ENCODE data around the gene EDIL3.

EDIL3 gene

DNA sequence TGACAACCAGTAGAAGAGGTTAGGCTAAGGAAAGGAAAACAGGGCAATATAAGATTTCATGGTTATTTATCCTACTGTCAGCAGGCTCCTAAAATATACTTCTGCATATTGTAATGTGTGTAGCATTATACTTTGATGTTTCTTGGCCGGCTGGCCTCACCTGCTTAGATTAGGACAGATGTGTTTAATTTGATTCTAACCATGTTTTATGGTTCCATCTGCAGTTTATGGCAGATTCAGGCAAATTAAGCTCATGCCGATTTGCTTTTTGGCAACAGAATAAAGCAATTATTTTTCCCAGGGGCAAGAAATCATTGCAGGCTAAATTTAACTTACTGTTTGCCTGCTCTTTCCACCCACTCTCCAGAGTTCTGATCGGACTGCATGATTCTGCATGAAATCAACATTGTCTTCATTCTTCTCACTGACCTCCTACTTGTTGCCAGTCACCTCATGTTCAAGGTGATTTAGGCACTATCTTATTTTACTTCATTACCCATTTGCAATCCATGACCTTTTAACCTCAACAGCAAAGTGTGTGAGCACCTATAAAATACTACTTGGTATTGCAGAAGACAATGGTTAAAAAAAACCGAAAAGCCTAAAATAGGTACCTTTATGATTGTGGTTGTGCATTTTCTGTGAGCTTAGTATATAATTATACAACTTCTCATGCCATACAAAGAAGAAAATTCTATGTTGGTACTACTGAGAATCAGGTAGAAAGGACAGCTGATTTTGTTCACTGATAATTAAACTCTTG is 125.2 kb downstream of the EDIL3 start:
- no peak for DNase-seq (ENCODE audit: low read depth)

DNA sequence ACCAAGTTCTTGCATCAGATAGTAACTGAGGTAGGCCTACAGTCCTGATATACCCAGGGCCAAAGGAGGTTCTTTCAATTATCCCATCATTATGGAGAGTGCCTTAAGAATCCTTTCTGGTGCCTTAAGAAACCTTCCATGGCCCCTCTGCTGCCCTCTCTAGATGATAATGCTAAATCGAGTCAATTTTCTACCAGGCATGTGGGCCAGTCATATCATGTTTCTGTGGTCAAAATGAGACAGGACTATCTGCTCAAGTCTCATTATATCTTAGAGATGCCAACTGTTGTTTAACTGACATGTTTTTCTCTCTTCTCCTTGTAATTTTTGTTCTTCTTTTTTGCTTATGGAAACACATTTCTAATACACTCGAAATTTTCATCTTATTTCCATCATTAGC is 127.6 kb downstream of the EDIL3 start:
- DNase-seq (ENCODE audit: low read depth) = no peak

DNA sequence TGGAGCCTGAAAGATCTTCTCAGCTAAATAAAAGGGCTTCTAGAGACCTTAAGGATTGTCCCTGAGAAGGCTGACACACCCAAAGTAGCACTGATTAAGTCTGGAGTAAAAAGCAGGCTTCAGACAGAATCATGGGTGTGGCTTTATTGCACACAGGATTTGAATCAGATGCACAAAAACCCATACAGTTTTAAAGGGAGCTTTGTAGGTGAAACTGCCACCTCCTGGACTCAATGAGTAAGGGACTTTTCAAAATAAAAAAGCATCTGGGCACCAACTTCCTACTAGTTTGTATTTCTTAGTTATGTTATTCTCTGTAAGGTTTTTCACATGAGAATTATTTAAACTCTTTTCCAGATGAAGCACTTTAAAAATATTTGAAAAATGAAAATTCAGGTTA is 129.4 kb downstream of the EDIL3 start:
- DNase-seq (ENCODE audit: low read depth) = no peak

DNA sequence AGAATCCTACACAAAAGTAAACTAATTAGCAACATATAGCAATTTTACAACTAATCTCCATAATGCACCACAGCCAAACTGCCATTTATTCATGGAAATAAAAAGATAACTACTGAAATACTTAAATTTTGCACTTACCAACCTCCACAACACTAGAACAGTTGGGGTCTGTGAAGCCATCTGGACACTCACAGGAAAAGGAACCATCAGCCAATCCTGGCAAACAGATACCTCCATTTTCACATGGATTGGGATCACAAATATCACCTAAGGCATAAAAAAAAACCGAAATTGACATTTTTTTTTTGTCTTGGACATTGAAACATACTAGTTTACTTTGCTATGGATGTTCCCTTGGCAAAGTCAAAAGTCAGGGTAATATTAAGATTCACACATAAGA is 130.7 kb downstream of the EDIL3 start:
- no peak for DNase-seq (ENCODE audit: low read depth)

DNA sequence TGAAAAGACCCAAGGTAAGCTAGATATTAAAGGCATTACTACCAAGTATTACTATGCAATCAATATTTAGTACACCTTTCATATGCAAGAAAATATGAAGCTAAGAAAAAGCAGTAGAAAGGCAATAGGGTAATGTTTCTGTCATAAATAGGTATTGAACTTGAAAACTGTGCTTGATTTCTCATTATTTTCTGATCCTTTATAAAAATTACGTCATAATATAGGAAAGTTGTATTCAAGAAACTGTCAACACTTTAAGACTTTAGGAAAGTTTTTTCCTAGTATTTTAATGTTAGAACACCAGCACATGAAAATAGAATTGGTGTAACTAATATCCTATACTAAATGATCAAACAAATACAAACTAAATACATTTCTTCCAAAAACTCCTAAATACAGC is 133.2 kb downstream of the EDIL3 start:
- DNase-seq (ENCODE audit: low read depth) = no peak

GRCh38 chr5:84249918-84250630 is 134.6 kb downstream of the EDIL3 start:
- no peak for DNase-seq (ENCODE audit: low read depth)

- no peak for DNase-seq (ENCODE audit: low read depth)
These were observed 136.7 kb downstream of the EDIL3 start for GRCh38 chr5:84248013-84248412.

DNA sequence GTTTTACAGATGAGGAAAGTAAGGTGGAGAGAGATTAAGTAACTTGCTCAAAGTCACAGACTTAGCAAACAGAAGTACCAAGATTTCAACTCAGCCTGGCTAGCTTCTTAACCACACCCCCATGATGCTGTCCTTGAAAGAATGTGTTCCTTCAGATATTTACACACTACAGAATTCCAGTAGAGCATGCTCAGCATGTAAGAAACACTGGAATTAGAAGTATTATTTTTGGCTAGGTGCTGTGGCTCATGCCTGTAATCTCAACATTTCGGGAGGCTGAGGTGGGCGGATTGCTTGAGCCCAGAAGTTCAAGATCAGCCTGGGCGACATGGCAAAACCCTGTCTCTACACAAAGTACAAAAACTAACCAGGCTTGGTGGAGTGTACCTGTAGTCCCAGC is 142.4 kb downstream of the EDIL3 start:
- no peak for DNase-seq (ENCODE audit: low read depth)

DNA sequence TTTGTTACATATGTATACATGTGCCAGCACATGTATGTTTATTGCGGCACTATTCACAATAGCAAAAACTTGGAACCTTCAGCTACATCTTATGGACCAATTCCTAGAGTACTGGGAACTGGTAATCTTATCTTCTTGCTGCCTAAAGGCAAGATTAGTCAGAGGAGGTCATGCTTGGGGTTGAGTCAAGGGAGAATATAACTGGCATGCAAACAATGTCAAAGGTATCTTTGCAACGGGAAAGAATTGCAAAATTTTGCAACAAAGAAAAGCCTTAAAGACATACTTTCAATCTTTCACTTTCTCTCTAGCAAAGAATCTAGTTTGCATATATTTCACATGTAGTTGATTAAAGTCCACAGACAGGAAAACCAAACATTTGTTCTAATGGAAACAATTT is 145.2 kb downstream of the EDIL3 start:
- no peak for DNase-seq (ENCODE audit: low read depth)

GRCh38 chr5:84237126-84237525 is 147.6 kb downstream of the EDIL3 start:
- no peak for DNase-seq (ENCODE audit: low read depth)

GRCh38 chr5:84231433-84231832 is 153.2 kb downstream of the EDIL3 start:
- no peak for DNase-seq (ENCODE audit: low read depth)

- DNase-seq (ENCODE audit: low read depth) = no peak
These were observed 155.6 kb downstream of the EDIL3 start for GRCh38 chr5:84229045-84229444.

GRCh38 chr5:84228266-84228665 is 156.4 kb downstream of the EDIL3 start:
- no peak for DNase-seq (ENCODE audit: low read depth)

DNA sequence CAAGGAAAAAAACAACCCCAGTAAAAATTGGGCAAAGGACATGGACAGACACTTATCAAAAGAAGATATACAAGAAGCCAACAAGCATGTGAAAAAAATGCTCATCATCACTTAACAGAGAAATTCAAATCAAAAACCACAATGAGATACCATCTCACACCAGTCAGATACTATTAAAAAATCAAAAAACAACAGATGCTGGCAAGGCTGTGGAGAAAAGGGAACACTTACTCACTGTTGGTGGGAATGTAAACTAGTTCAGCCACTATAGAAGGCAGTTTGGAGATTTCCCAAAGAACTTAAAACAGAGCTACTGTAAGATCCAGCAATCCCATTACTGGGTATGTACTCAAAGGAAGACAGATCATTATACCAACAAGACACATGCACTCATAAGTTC is 157.4 kb downstream of the EDIL3 start:
- no peak for DNase-seq (ENCODE audit: low read depth)

DNA sequence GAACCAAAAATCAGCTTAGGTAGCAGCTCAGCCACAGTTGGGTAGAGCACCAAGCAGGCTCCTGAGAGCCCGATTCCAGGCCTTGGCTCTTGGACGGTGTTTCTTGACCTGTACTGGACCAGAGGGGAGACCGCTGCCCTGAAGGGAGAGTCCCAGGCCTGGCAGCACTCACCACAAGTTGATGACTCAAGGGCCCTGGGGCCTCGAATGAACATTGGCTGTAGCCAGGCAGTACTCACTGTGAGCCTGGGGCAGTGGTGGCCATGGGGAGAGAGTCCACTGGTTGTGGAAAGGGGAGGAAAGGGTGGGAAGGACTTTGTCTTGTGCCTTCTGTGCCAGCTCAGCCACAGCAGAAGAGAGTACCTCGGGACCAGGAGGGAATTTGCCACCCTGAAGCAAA is 166.1 kb downstream of the EDIL3 start:
- DNase-seq (ENCODE audit: low read depth) = no peak

GRCh38 chr5:84215521-84215920 is 169.2 kb downstream of the EDIL3 start:
- no peak for DNase-seq (ENCODE audit: low read depth)

DNA sequence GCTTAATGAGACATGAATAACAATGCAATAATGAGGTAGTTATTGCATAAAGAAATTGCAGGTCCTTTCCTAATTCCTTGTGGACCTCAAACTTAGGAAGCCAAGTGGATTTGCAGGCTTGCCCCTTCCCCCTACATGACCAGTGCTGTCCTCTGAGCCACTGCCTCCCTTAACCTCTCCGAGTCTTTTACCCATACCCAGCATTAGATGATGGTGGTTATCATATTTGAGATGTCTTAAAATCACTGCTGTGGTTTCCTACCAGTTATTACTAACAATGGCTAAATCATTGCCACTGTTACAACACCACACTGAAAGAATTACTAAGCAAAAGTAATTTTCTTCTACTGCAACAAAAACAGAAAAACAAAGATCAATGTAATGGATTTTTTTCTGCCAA is 170.8 kb downstream of the EDIL3 start:
- DNase-seq (ENCODE audit: low read depth) = no peak

DNA sequence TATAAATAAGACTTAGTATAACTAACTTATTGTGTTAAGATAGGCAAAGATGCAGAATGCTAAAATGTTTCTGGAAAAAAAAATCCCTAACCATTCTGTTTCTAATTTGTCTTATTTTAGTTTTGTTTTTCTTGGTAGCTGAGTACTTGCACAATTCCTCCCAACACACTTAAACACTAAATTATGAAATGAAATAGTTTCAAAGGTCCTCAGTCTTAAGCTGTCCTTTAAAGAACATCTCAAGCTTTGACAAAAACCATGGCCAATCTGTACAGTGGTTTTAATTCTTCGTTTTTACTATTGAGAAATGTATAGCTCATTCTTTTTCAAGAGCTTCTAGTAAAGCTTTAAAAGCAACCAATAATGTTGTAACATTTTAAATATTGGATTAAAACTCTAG is 171.5 kb downstream of the EDIL3 start:
- no peak for DNase-seq (ENCODE audit: low read depth)

DNA sequence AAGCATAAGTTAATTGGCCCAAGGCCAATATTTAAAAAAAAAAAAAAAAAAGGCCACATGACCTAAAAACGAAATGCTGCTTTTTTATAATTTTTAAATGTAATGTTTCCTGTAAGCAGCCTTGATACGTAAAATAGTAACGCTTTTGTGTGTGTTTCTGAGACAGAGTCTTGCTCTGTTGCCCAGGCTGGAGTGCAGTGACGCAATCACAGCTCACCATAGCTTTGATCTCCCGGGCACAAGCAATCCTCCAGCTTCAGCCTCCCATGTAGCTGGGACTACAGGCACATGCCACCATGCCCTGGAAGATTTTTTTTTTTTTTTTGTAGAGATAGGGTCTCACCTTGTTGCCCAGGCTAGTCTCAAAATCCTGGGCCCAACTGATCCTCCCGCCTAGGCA is 179.9 kb downstream of the EDIL3 start:
- DNase-seq (ENCODE audit: low read depth) = no peak

DNA sequence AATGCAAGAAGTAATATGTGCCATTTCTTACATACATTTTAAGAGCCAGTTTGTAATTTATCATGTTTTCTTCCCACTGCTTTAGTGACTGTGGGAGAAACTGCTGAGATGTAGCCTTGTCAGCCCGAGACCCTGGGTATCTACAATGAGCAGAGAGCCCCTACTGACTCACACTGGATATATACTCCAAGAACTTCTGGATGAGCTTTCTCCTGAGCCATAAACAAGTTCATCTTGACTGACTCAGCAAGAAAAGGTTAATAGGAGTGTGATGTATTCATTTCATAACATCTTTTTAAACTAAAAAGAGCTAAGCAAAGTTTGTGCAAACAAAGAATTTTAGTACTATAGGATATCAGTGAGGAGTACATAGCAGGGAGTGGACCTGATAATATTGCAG is 182.5 kb downstream of the EDIL3 start:
- DNase-seq (ENCODE audit: low read depth) = no peak

DNA sequence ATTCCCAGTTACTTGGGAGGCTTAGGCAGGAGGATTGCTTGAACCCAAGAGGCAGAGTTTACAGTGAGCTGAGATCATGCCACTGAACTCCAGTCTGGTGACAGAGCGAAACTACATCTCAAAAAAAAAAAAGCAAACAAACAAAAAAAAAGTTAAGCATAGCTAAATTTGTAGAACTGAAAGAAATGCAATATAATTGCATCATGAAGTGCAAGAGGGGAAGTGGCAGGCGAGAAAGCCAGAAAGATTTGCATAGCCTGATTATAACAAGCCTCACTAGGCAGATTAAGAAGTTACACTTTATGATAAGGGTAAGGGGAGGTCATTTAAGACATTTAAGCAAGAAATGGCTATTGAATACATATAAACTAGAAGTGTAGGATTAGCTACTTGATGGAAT is 187.1 kb downstream of the EDIL3 start:
- DNase-seq (ENCODE audit: low read depth) = no peak

- no peak for DNase-seq (ENCODE audit: low read depth)
These were observed 193.4 kb downstream of the EDIL3 start for GRCh38 chr5:84191281-84191680.

- DNase-seq (ENCODE audit: low read depth) = no peak
These were observed 199.8 kb downstream of the EDIL3 start for GRCh38 chr5:84184857-84185256.

DNA sequence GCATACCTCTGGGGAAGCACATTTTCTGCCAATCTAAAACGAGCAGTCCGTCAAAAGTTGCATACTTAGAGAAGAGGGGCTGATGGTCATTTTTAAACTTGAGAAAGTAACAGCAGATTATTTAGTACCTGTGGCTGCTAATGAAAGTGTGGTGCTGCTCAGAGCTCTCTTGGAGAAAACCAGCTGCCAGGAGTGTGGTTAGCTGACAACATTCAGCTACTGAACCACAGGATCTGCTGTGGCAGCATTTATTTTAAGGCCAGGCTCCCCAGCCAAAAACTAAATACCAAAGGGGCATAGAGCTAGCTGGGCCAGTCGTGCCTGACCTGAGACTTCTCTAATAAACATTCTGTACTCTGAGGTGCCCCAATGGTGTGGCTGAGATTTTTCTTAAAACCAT is 203.6 kb downstream of the EDIL3 start:
- DNase-seq (ENCODE audit: low read depth) = no peak
